Fibroblast of lung (primary cell): Measurements from ENCODE around the gene ZNF490. TPM values are rescaled to one million over a fixed set of nuclear protein-coding genes. Genes with fewer than 3 reads are reported as not detected.

ENCODE experiments used
- DNase-seq, 2 donors: peaks; one replicate each; pipeline versions ENCODE4 v3.0.0 to v3.0.0-alpha.2; 2010; ENCODE audit warnings: low read depth in 2 of 2
- H2AFZ ChIP-seq: 2 replicates; pipeline ENCODE4 v1.5.1; 2012; ENCODE audit warnings: low read length, control low read depth, inconsistent platforms
- H3K27ac ChIP-seq: 2 replicates; pipeline ENCODE4 v1.5.1; 2011; ENCODE audit warnings: low read length, control low read depth; ENCODE audit not compliant: insufficient read depth
- H3K27me3 ChIP-seq: 2 replicates; pipeline ENCODE4 v1.5.1; 2011; ENCODE audit warnings: mild to moderate bottlenecking, low read length; ENCODE audit not compliant: control insufficient read depth, insufficient read depth
- H3K36me3 ChIP-seq: 2 replicates; pipeline ENCODE4 v1.5.1; 2011; ENCODE audit warnings: low read length; ENCODE audit not compliant: control insufficient read depth, insufficient read depth
- H3K4me1 ChIP-seq: 2 replicates; pipeline ENCODE4 v1.5.1; 2011; ENCODE audit warnings: low read length; ENCODE audit not compliant: control insufficient read depth, insufficient read depth; ENCODE audit errors: extremely low read depth
- H3K4me2 ChIP-seq: 2 replicates; pipeline ENCODE4 v1.5.1; 2011; ENCODE audit warnings: low read length, control low read depth; ENCODE audit not compliant: insufficient read depth; ENCODE audit errors: extremely low read depth
- H3K4me3 ChIP-seq, 4 experiments: fragments of 200-600 bp in 1 of 4; sonication (generic) in 1 of 4; replicated peaks in 1 of 4; 2 replicates each; pipeline ENCODE4 v1.5.1; 2011 to 2016; ENCODE audit warnings: low read length in 4 of 4, low read depth in 3 of 4, mild to moderate bottlenecking in 3 of 4, control low read depth in 2 of 4, inconsistent platforms in 1 of 4, mixed read lengths in 1 of 4; ENCODE audit not compliant: insufficient read depth in 1 of 4; ENCODE audit errors: control extremely low read depth in 1 of 4
- H3K79me2 ChIP-seq: 2 replicates; pipeline ENCODE4 v1.5.1; 2012; ENCODE audit warnings: mild to moderate bottlenecking, low read length, inconsistent platforms; ENCODE audit not compliant: control insufficient read depth, insufficient read depth
- H3K9ac ChIP-seq: 2 replicates; pipeline ENCODE4 v1.5.1; 2011; ENCODE audit warnings: mild to moderate bottlenecking, low read length, control low read depth; ENCODE audit not compliant: insufficient read depth
- H3K9me3 ChIP-seq: 2 replicates; pipeline ENCODE4 v1.5.1; 2012; ENCODE audit warnings: low read depth, low read length; ENCODE audit not compliant: control insufficient read depth, insufficient read depth
- H4K20me1 ChIP-seq: 2 replicates; pipeline ENCODE4 v1.5.1; 2011; ENCODE audit warnings: low read length; ENCODE audit not compliant: control insufficient read depth, insufficient read depth; ENCODE audit errors: extremely low read depth
- EZH2 ChIP-seq: IDR thresholded peaks from 2 replicates; pipeline ENCODE4 v1.5.1; 2012; ENCODE audit warnings: low read length, control low read depth, mild to moderate bottlenecking; ENCODE audit errors: missing control alignments
- polyA plus RNA-seq, 2 donors: library from polyadenylated mRNA; depleted of rRNA in 1 of 2; stranded (reverse) in 1 of 2; unstranded in 1 of 2; fragments of >200 nt; gene quantifications; 2 replicates each; pipeline ENCODE4 v1.2.1, GENCODE V29; 2011 to 2012; ENCODE audit warnings: missing spikeins in 1 of 2
- total RNA-seq: library from RNA; depleted of rRNA; stranded (reverse); fragments of >200 nt; gene quantifications from 2 replicates; pipeline ENCODE4 v1.2.1, GENCODE V29; 2014
- TF ChIP-seq, protein P1 (sequence below), 2 donors: IDR thresholded peaks in 1 of 2; conservative IDR thresholded peaks in 1 of 2; 1 replicate in 1 of 2; 2 replicates in 1 of 2; pipeline ENCODE4 v1.5.1; 2011 to 2012; ENCODE audit warnings: low read length in 2 of 2, control low read depth in 1 of 2, inconsistent platforms in 1 of 2, low read depth in 1 of 2, mild to moderate bottlenecking in 1 of 2

The ZNF490 gene
- total and polyA plus RNA-seq, 2 donors (not counting 1 experiment from before 2014, with no cell fraction given), result 3.9 to 16.8 TPM

DNA sequence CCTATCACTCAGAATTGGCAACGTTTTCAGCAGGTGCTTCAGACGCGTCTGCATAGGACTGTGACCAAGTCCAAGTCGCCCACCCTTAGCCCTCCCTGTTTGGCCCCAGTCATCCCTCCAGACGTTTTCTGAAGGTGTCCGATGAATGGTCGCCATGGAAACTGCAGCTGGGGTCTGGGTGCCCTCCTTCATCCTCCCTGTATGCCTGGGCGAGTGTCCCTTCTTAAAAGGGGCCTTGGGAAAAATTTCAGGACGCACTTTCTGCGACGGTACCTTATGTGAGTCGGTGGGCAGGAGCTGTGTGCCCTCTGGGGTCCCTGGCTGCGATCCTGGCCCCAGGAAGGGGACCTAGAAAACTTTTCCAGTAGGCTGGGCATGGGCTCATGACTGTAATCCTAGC, 30.8 kb upstream of the ZNF490 start:
- no peaks in the 10 kb centered on the region for H3K27me3 ChIP-seq
- H3K79me2 ChIP-seq, result no peaks in the 10 kb centered on the region
- no peaks in the 10 kb centered on the region for H3K4me1 ChIP-seq
- H2AFZ ChIP-seq, result no peak overlapping the region
- no peak for TF ChIP-seq EZH2
- TF ChIP-seq, protein P1, sequence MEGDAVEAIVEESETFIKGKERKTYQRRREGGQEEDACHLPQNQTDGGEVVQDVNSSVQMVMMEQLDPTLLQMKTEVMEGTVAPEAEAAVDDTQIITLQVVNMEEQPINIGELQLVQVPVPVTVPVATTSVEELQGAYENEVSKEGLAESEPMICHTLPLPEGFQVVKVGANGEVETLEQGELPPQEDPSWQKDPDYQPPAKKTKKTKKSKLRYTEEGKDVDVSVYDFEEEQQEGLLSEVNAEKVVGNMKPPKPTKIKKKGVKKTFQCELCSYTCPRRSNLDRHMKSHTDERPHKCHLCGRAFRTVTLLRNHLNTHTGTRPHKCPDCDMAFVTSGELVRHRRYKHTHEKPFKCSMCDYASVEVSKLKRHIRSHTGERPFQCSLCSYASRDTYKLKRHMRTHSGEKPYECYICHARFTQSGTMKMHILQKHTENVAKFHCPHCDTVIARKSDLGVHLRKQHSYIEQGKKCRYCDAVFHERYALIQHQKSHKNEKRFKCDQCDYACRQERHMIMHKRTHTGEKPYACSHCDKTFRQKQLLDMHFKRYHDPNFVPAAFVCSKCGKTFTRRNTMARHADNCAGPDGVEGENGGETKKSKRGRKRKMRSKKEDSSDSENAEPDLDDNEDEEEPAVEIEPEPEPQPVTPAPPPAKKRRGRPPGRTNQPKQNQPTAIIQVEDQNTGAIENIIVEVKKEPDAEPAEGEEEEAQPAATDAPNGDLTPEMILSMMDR (conservative IDR thresholded peaks at IDR 0.05 in 1 of 2, IDR thresholded peaks at IDR 0.05 in 1 of 2; ENCODE audit: low read depth in 1 of 2, low read length in 2 of 2), result no peak
- H3K4me2 ChIP-seq, result no peak overlapping the region
- H3K27ac ChIP-seq, result no peak overlapping the region
- no peak overlapping the region for H3K9ac ChIP-seq
- no peaks in the 10 kb centered on the region for H3K36me3 ChIP-seq
- H4K20me1 ChIP-seq, result no peaks in the 10 kb centered on the region
- DNase-seq, result no peak
- H3K9me3 ChIP-seq, result no peaks in the 10 kb centered on the region
- H3K4me3 ChIP-seq, result no peak overlapping the region

DNA sequence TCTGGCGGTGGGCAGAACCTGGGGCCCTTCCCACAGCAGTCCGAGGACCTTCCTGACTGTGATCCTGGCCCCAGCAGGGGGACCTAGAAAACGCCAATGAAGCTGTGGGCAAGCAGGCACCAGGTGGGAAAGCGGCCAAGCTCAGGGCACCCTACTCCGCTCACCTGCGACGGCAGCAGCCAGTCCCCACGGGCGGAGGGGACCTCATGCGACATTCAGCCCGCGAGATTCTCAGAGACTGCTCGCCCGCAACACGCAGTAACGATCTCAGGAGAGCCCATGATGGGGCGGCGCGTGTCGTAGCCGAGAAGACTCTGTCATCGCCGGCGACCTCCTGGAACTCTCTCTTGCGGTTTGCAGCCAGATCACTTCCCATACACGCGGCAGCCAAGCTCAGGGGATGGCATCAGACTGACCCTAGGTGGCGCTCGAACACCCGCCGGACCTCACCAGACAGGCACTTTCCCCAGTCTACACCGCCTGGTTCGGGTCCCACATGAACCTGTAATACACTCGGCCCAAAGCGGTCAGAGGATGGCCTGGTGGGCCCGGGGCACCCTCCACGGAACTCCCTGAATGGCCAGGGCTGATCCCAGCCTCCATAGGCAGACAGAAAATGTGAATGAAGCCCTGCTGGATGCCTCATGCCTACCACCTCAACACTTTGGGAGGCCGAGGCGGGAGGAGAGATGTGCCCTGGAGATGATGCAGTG, 29.4 kb upstream of the ZNF490 start:
- H3K9me3 ChIP-seq, result no peaks in the 10 kb centered on the region
- DNase-seq, result peak; percentile 69 to 76
- H3K27ac ChIP-seq, result no peak overlapping the region
- H3K36me3 ChIP-seq, result no peaks in the 10 kb centered on the region
- peak overlapping the region; percentile 65 for H2AFZ ChIP-seq
- H3K79me2 ChIP-seq, result no peaks in the 10 kb centered on the region
- no peaks in the 10 kb centered on the region for H4K20me1 ChIP-seq
- peak overlapping the region in 1 of 4 experiments; percentile 25 for H3K4me3 ChIP-seq
- H3K4me2 ChIP-seq, result peak overlapping the region; percentile 57
- no peak for TF ChIP-seq EZH2
- TF ChIP-seq, protein P1 (conservative IDR thresholded peaks at IDR 0.05 in 1 of 2, IDR thresholded peaks at IDR 0.05 in 1 of 2; ENCODE audit: low read depth in 1 of 2, low read length in 2 of 2), result peak; percentile 62 to 79
- no peaks in the 10 kb centered on the region for H3K27me3 ChIP-seq
- H3K9ac ChIP-seq, result no peak overlapping the region
- H3K4me1 ChIP-seq, result no peaks in the 10 kb centered on the region

DNA sequence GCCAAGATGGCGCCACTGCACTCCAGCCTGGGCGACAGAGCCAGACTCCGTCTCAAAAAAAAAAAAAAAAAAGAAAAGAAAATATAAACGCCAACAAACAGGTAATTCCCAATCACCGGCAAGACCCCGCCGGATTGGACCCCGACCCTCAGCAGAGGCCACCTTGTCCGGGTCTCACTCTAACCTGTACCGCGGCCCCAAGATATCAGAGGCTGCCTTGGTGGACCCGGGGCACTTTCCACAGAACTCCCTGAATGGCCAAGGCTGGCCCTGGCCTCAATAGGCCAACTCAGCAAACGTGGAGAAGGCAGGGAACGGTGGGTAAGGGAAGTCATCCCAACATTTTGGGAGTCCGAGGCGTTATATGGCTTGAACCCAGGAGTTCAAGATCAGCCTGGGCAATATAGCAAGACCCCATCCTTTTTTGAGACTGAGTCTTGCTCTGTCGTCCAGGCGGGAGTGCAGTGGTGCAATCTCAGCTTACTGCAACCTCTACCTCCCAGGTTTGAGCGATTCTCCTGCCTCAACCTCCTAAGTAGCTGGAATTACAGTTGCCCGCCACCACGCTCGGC, 28.1 kb upstream of the ZNF490 start:
- H3K4me2 ChIP-seq, result no peak overlapping the region
- H3K9me3 ChIP-seq, result no peaks in the 10 kb centered on the region
- no peak overlapping the region for H3K4me3 ChIP-seq
- no peak for DNase-seq
- H4K20me1 ChIP-seq, result no peaks in the 10 kb centered on the region
- H3K27ac ChIP-seq, result no peak overlapping the region
- TF ChIP-seq, protein P1 (conservative IDR thresholded peaks at IDR 0.05 in 1 of 2, IDR thresholded peaks at IDR 0.05 in 1 of 2; ENCODE audit: low read depth in 1 of 2, low read length in 2 of 2), result no peak
- no peak for TF ChIP-seq EZH2
- no peaks in the 10 kb centered on the region for H3K4me1 ChIP-seq
- H2AFZ ChIP-seq, result no peak overlapping the region
- no peaks in the 10 kb centered on the region for H3K79me2 ChIP-seq
- no peaks in the 10 kb centered on the region for H3K27me3 ChIP-seq
- H3K36me3 ChIP-seq, result no peaks in the 10 kb centered on the region
- H3K9ac ChIP-seq, result no peak overlapping the region
